ENCODE results near the gene LMO3.

GRCh38 chr12:16583969-16584745, 21.8 kb downstream of the LMO3 start:
- no peak for TF ChIP-seq SP1 (IDR thresholded peaks at IDR 0.05; ENCODE audit: low read depth, low read length)
- no peak for TF ChIP-seq POLR2AphosphoS5 (IDR thresholded peaks at IDR 0.05; ENCODE audit: low read depth, low read length)
- no peak for TF ChIP-seq MAFK (IDR thresholded peaks at IDR 0.05; ENCODE audit: low read depth, low read length)
- no peak for TF ChIP-seq CTCF (IDR thresholded peaks at IDR 0.05; ENCODE audit: control extremely low read depth in 1 of 3, insufficient read depth in 1 of 3, low read depth in 1 of 3, low read length in 3 of 3)
- no peak for TF ChIP-seq EGR1 (IDR thresholded peaks at IDR 0.05; ENCODE audit: borderline replicate concordance, low read depth, low read length)
- no peak for TF ChIP-seq POLR2A (IDR thresholded peaks at IDR 0.05; ENCODE audit: control extremely low read depth in 1 of 2, low read depth in 2 of 2, low read length in 2 of 2)
- TF ChIP-seq SP2 (IDR thresholded peaks at IDR 0.05; ENCODE audit: low read length), result no peak
- TF ChIP-seq USF2 (IDR thresholded peaks at IDR 0.05; ENCODE audit: low read length), result no peak
- no peak for TF ChIP-seq JUND (IDR thresholded peaks at IDR 0.05; ENCODE audit: low read length)
- TF ChIP-seq CHD2 (IDR thresholded peaks at IDR 0.05; ENCODE audit: low read length), result no peak
- TF ChIP-seq ASH2L (IDR thresholded peaks at IDR 0.05; ENCODE audit: low read length), result no peak
- TF ChIP-seq TCF12 (IDR thresholded peaks at IDR 0.05; ENCODE audit: low read depth, low read length), result no peak

Data from H1 (cell line).